IMR-90 (cell line): ENCODE measurements around the gene SLC27A2. TPM values are rescaled to one million over a fixed set of nuclear protein-coding genes. Genes with fewer than 3 reads are reported as not detected.

ENCODE experiments used
- ATAC-seq: fragments of 200-7000 bp; cut with Tn5 transposase; 2 replicates; pipeline ENCODE4 v1.9.1; 2020; ENCODE audit warnings: low read depth, mild to moderate bottlenecking, moderate library complexity
- BruUV-seq: library from RNA; stranded (reverse); fragments of 400-500 nt; replicated peaks from 2 replicates; lab custom pipeline; 2021; lab: Mats Ljungman, UMichigan
- CTCF ChIA-PET: fragments of 300-600 bp; formaldehyde crosslinking; extraction: SDS; loops from one replicate; lab custom pipeline; 2021; ENCODE audit warnings: antibody characterized with exemption; lab: Yijun Ruan, JAX
- POLR2A ChIA-PET: fragments of 300-600 bp; sonication (Branson Sonifier 250); formaldehyde crosslinking; loops from one replicate; lab custom pipeline; 2022; ENCODE audit warnings: antibody characterized with exemption; ENCODE audit not compliant: unreplicated experiment; lab: Charles Lee
- DNase-seq: peaks from one replicate; pipeline ENCODE4 v3.0.0; 2013
- H2AFZ ChIP-seq: replicated peaks from 2 replicates; pipeline ENCODE3; 2013; ENCODE audit warnings: low read length, mild to moderate bottlenecking; ENCODE audit not compliant: poor library complexity
- H2AK5ac ChIP-seq: 2 replicates; pipeline ENCODE4 v1.6.1; 2013; ENCODE audit warnings: low read depth, low read length, inconsistent platforms
- H2AK9ac ChIP-seq: replicated peaks from 2 replicates; pipeline ENCODE3; 2013; ENCODE audit warnings: mild to moderate bottlenecking, low read depth, low read length, moderate library complexity; ENCODE audit not compliant: poor library complexity
- H2BK120ac ChIP-seq: 2 replicates; pipeline ENCODE4 v1.6.1; 2013; ENCODE audit warnings: low read depth, low read length, inconsistent platforms
- H2BK15ac ChIP-seq: 3 replicates; pipeline ENCODE4 v1.6.1; 2013; ENCODE audit warnings: low read depth, low read length, inconsistent platforms
- H2BK20ac ChIP-seq: 2 replicates; pipeline ENCODE4 v1.6.1; 2013; ENCODE audit warnings: low read depth, mild to moderate bottlenecking, inconsistent platforms, low read length, moderate library complexity
- H2BK5ac ChIP-seq: 2 replicates; pipeline ENCODE4 v1.6.1; 2013; ENCODE audit warnings: mild to moderate bottlenecking, low read depth, low read length, inconsistent platforms; ENCODE audit not compliant: poor library complexity, severe bottlenecking
- H3K14ac ChIP-seq: replicated peaks from 2 replicates; pipeline ENCODE4 v1.6.1; 2013; ENCODE audit warnings: low read depth, low read length, inconsistent platforms
- H3K18ac ChIP-seq: 2 replicates; pipeline ENCODE4 v1.6.1; 2013; ENCODE audit warnings: low read depth, low read length, control low read depth
- H3K23ac ChIP-seq: 2 replicates; pipeline ENCODE4 v1.6.1; 2013; ENCODE audit warnings: low read depth, low read length, inconsistent platforms
- H3K27ac ChIP-seq: 2 replicates; pipeline ENCODE4 v1.5.1; 2013; ENCODE audit warnings: mild to moderate bottlenecking, control low read depth, low read length; ENCODE audit not compliant: insufficient read depth
- H3K27me3 ChIP-seq: 2 replicates; pipeline ENCODE4 v1.6.1; 2013; ENCODE audit warnings: low read length; ENCODE audit not compliant: control insufficient read depth, insufficient read depth
- H3K36me3 ChIP-seq: 2 replicates; pipeline ENCODE4 v1.6.1; 2013; ENCODE audit warnings: low read length, mixed read lengths; ENCODE audit not compliant: control insufficient read depth, insufficient read depth
- H3K4ac ChIP-seq: 2 replicates; pipeline ENCODE4 v1.6.1; 2013; ENCODE audit warnings: low read depth, low read length, inconsistent platforms
- H3K4me1 ChIP-seq: 2 replicates; pipeline ENCODE4 v1.6.1; 2013; ENCODE audit warnings: low read length, mixed read lengths; ENCODE audit not compliant: control insufficient read depth, insufficient read depth
- H3K4me2 ChIP-seq: 2 replicates; pipeline ENCODE4 v1.6.1; 2013; ENCODE audit warnings: low read depth, mild to moderate bottlenecking, control low read depth, low read length, moderate library complexity
- H3K4me3 ChIP-seq: 2 replicates; pipeline ENCODE4 v1.5.1; 2013; ENCODE audit warnings: low read depth, mild to moderate bottlenecking, control low read depth, low read length, moderate library complexity; ENCODE audit not compliant: insufficient read depth
- H3K56ac ChIP-seq: 2 replicates; pipeline ENCODE4 v1.6.1; 2013; ENCODE audit warnings: low read length, inconsistent platforms; ENCODE audit not compliant: insufficient read depth; ENCODE audit errors: extremely low read depth
- H3K79me1 ChIP-seq, 2 experiments: 2 replicates each; pipeline ENCODE4 v1.6.1; 2013; ENCODE audit warnings: low read length in 2 of 2, inconsistent platforms in 1 of 2, low read depth in 1 of 2
- H3K9ac ChIP-seq: 2 replicates; pipeline ENCODE4 v1.6.1; 2013; ENCODE audit warnings: low read depth, low read length, control low read depth
- H3K9me1 ChIP-seq: 2 replicates; pipeline ENCODE4 v1.6.1; 2013; ENCODE audit warnings: low read length, inconsistent platforms; ENCODE audit not compliant: insufficient read depth
- H3K9me3 ChIP-seq: 2 replicates; pipeline ENCODE4 v1.6.1; 2013; ENCODE audit warnings: low read length; ENCODE audit not compliant: control insufficient read depth, insufficient read depth
- H4K20me1 ChIP-seq: 2 replicates; pipeline ENCODE4 v1.6.1; 2013; ENCODE audit warnings: low read length, inconsistent platforms; ENCODE audit not compliant: insufficient read depth
- H4K5ac ChIP-seq: 2 replicates; pipeline ENCODE4 v1.6.1; 2013; ENCODE audit warnings: mild to moderate bottlenecking, low read depth, low read length, control low read depth
- H4K8ac ChIP-seq, 2 experiments: 2 replicates each; pipeline ENCODE4 v1.6.1; 2013; ENCODE audit warnings: low read depth in 2 of 2, low read length in 2 of 2, control low read depth in 1 of 2, inconsistent platforms in 1 of 2
- H4K91ac ChIP-seq: 2 replicates; pipeline ENCODE4 v1.6.1; 2013; ENCODE audit warnings: low read depth, low read length, inconsistent platforms; ENCODE audit not compliant: insufficient read depth
- BHLHE40 ChIP-seq: fragments of 150-350 bp; IDR thresholded peaks from 2 replicates; pipeline ENCODE4 v1.6.1; 2016; ENCODE audit warnings: mild to moderate bottlenecking, low read depth, low read length
- CEBPB ChIP-seq: IDR thresholded peaks from 2 replicates; pipeline ENCODE4 v1.6.1; 2012; ENCODE audit warnings: low read depth, low read length, improper control_type of control experiment
- CHD1 ChIP-seq: IDR thresholded peaks from 2 replicates; pipeline ENCODE4 v1.6.1; 2012; ENCODE audit warnings: low read depth, low read length, improper control_type of control experiment
- CTCF ChIP-seq: conservative IDR thresholded peaks from 2 replicates; pipeline ENCODE4 v1.5.1; 2012; ENCODE audit warnings: mild to moderate bottlenecking, low read depth, low read length, improper control_type of control experiment
- ELK1 ChIP-seq: fragments of 150-350 bp; IDR thresholded peaks from 2 replicates; pipeline ENCODE4 v1.6.1; 2016; ENCODE audit warnings: low read depth, mild to moderate bottlenecking, low read length, moderate library complexity, borderline replicate concordance
- FOS ChIP-seq: fragments of 150-350 bp; IDR thresholded peaks from 2 replicates; pipeline ENCODE4 v1.6.1; 2016; ENCODE audit warnings: low read depth, low read length
- MAFK ChIP-seq: IDR thresholded peaks from 2 replicates; pipeline ENCODE4 v1.6.1; 2012; ENCODE audit warnings: low read depth, low read length, improper control_type of control experiment
- MAZ ChIP-seq: IDR thresholded peaks from 2 replicates; pipeline ENCODE4 v1.6.1; 2012; ENCODE audit warnings: low read depth, mild to moderate bottlenecking, low read length, improper control_type of control experiment, moderate library complexity, borderline replicate concordance
- MXI1 ChIP-seq: IDR thresholded peaks from 2 replicates; pipeline ENCODE4 v1.6.1; 2012; ENCODE audit warnings: low read depth, mild to moderate bottlenecking, low read length, moderate library complexity, borderline replicate concordance
- NFE2L2 ChIP-seq: fragments of 150-350 bp; IDR thresholded peaks from 2 replicates; pipeline ENCODE4 v1.6.1; 2016; ENCODE audit warnings: low read depth, mild to moderate bottlenecking, low read length
- POLR2A ChIP-seq: IDR thresholded peaks from 2 replicates; pipeline ENCODE4 v1.6.1; 2012; ENCODE audit warnings: mild to moderate bottlenecking, low read depth, low read length
- RAD21 ChIP-seq: IDR thresholded peaks from 2 replicates; pipeline ENCODE4 v1.6.1; 2012; ENCODE audit warnings: low read length, improper control_type of control experiment
- RCOR1 ChIP-seq: IDR thresholded peaks from 2 replicates; pipeline ENCODE4 v1.6.1; 2012; ENCODE audit warnings: mild to moderate bottlenecking, low read length, improper control_type of control experiment; ENCODE audit not compliant: insufficient replicate concordance
- RFX5 ChIP-seq: IDR thresholded peaks from 2 replicates; pipeline ENCODE4 v1.8.0; 2012; ENCODE audit warnings: low read depth, mild to moderate bottlenecking, low read length, moderate library complexity
- SMC3 ChIP-seq: fragments of 150-350 bp; IDR thresholded peaks from 2 replicates; pipeline ENCODE4 v1.6.1; 2016; ENCODE audit warnings: low read depth, mild to moderate bottlenecking, antibody characterized with exemption, low read length, moderate library complexity
- USF2 ChIP-seq: fragments of 150-350 bp; IDR thresholded peaks from 2 replicates; pipeline ENCODE4 v1.6.1; 2017; ENCODE audit warnings: mild to moderate bottlenecking, antibody characterized with exemption, low read length, low read depth
- WGBS, 2 experiments: methylation state at CpG; one replicate each; pipeline versions ENCODE4 v1.1.5 to v1.1.7; 2013; ENCODE audit warnings: missing lambda C conversion rate in 2 of 2; ENCODE audit not compliant: insufficient read length in 1 of 2; ENCODE audit errors: extremely low coverage in 2 of 2; 5-methylcytosine and 5-hydroxymethylcytosine counted together
- dilution Hi-C: fragments of 300-500 bp; cut with HindIII; formaldehyde crosslinking; loops from one replicate; pipeline ENCODE4 v1.14.3; 2018; ENCODE audit warnings: low sequenced_read_pairs; ENCODE audit not compliant: unreplicated experiment
- in situ Hi-C: fragments of 300-500 bp; cut with MboI; formaldehyde crosslinking; loops from 3 replicates; pipeline ENCODE4 v1.14.3; 2019; ENCODE audit warnings: low sequenced_read_pairs, inconsistent platforms, mixed read lengths
- intact Hi-C: fragments of 100-400 bp; cut with micrococcal nuclease; formaldehyde crosslinking; loops from 2 replicates; pipeline ENCODE4 v1.10.0; 2022
- polyA plus RNA-seq, 3 experiments: library from polyadenylated mRNA; depleted of rRNA; stranded (reverse); fragments of >200 nt; gene quantifications; 2 replicates each; pipeline ENCODE4 v1.2.3, GENCODE V29; 2012; ENCODE audit warnings: low replicate concordance in 1 of 3
- total RNA-seq: library from RNA; depleted of rRNA; stranded (reverse); fragments of >200 nt; gene quantifications from 2 replicates; pipeline ENCODE4 v1.2.3, GENCODE V29; 2012

Gene SLC27A2
- total and polyA plus RNA-seq, 2 of the 4 experiments (the other 2 are of a cell fraction), result under 0.01 TPM; not detected in 1

- Histone ChIP-seq H2BK20ac (no peak overlapping the region), H4K20me1 (no peaks in the 10 kb centered on the region), H2BK15ac (no peak overlapping the region), H3K56ac (no peak overlapping the region), H2AK5ac (no peak overlapping the region), H3K18ac (no peak overlapping the region), H3K4me3 (no peak overlapping the region), H4K91ac (no peak overlapping the region), H2AK9ac (no peak overlapping the region), H2BK120ac (no peak overlapping the region), H4K8ac (no peak overlapping the region), H3K4me1 (peaks cover 3% of the 10 kb centered on the region; the same call in 1 of the 2 replicates), H3K79me1 (no peaks in the 10 kb centered on the region), H3K4me2 (no peak overlapping the region), H3K4ac (no peak overlapping the region), H3K27ac (no peak overlapping the region), H3K23ac (no peak overlapping the region), H2AFZ (no peak overlapping the region), H3K9me1 (no peaks in the 10 kb centered on the region), H3K9ac (no peak overlapping the region), H3K9me3 (no peaks in the 10 kb centered on the region), H3K14ac (no peak overlapping the region), H3K27me3 (peaks cover 29% of the 10 kb centered on the region), H4K5ac (no peak overlapping the region), H3K36me3 (no peaks in the 10 kb centered on the region), H2BK5ac (no peak overlapping the region)
- DNase-seq (no peak), ATAC-seq (no peak)
- no TSS peak for BruUV-seq
- TF ChIP-seq USF2 (no peak), SMC3 (no peak), MXI1 (no peak), CEBPB (no peak), MAZ (no peak), RAD21 (no peak), CHD1 (no peak), ELK1 (no peak), FOS (no peak), BHLHE40 (no peak), RFX5 (no peak), RCOR1 (no peak), POLR2A (no peak), CTCF (no peak), MAFK (no peak), NFE2L2 (no peak)
- ChIA-PET POLR2A (no interaction called here), CTCF (no interaction called here)
- intact Hi-C loops (no loop called here), in situ Hi-C loops (no loop called here), dilution Hi-C loops (no loop called here)
- no CpG with 5 or more reads among the region's 1 CpG for WGBS, 2 experiments
Observed at GRCh38 chr15:50186752-50187151, 4.8 kb downstream of the SLC27A2 start.
